Liver (tissue), 9 donors: ENCODE data around the gene GLRX. TPM values are rescaled to one million over a fixed set of nuclear protein-coding genes. Genes with fewer than 3 reads are reported as not detected.

Source experiments
- DNase-seq: peaks from one replicate; pipeline ENCODE4 v3.0.0-alpha.2; 2017; ENCODE audit warnings: low spot score
- H3K27ac ChIP-seq, 2 donors: one replicate each; pipeline ENCODE4 v1.7.0; 2013; ENCODE audit warnings: inconsistent platforms in 2 of 2, low read length in 2 of 2, control low read depth in 1 of 2, low read depth in 1 of 2, mild to moderate bottlenecking in 1 of 2
- H3K27me3 ChIP-seq, 4 donors: one replicate each; pipeline versions ENCODE4 v1.6.1 to v1.7.0; 2013; ENCODE audit warnings: low read length in 3 of 4, inconsistent platforms in 1 of 4, mild to moderate bottlenecking in 1 of 4, moderate library complexity in 1 of 4; ENCODE audit not compliant: control insufficient read depth in 4 of 4, insufficient read depth in 4 of 4
- H3K36me3 ChIP-seq, 4 donors: one replicate each; pipeline versions ENCODE4 v1.6.1 to v1.7.0; 2013; ENCODE audit warnings: low read length in 3 of 4, mild to moderate bottlenecking in 3 of 4, low read depth in 1 of 4, moderate library complexity in 1 of 4; ENCODE audit not compliant: control insufficient read depth in 4 of 4, insufficient read depth in 3 of 4
- H3K4me1 ChIP-seq, 4 donors: one replicate each; pipeline versions ENCODE4 v1.6.1 to v1.7.0; 2013; ENCODE audit warnings: low read length in 3 of 4, mild to moderate bottlenecking in 3 of 4, moderate library complexity in 1 of 4; ENCODE audit not compliant: control insufficient read depth in 4 of 4, insufficient read depth in 4 of 4
- H3K4me3 ChIP-seq, 3 donors: one replicate each; pipeline versions ENCODE4 v1.6.1 to v1.7.0; 2013; ENCODE audit warnings: low read length in 3 of 3, control low read depth in 1 of 3, low read depth in 1 of 3, mild to moderate bottlenecking in 1 of 3
- H3K9ac ChIP-seq, 2 donors: one replicate each; pipeline ENCODE4 v1.7.0; 2013; ENCODE audit warnings: low read length in 2 of 2, mild to moderate bottlenecking in 2 of 2, moderate library complexity in 2 of 2, control low read depth in 1 of 2, low read depth in 1 of 2
- H3K9me3 ChIP-seq, 4 donors: one replicate each; pipeline versions ENCODE4 v1.6.1 to v1.7.0; 2013; ENCODE audit warnings: low read length in 3 of 4; ENCODE audit not compliant: control insufficient read depth in 4 of 4
- EGR1 ChIP-seq, 2 donors: IDR thresholded peaks; 2 replicates each; pipeline ENCODE4 v1.6.1; 2016 to 2018; ENCODE audit warnings: antibody characterized with exemption in 2 of 2, low read depth in 2 of 2
- FOXA1 ChIP-seq: IDR thresholded peaks from 2 replicates; pipeline ENCODE4 v1.6.1; 2016; ENCODE audit warnings: antibody characterized with exemption
- FOXA2 ChIP-seq: IDR thresholded peaks from 2 replicates; pipeline ENCODE4 v1.6.1; 2016; ENCODE audit warnings: antibody characterized with exemption
- GABPA ChIP-seq, 2 donors: IDR thresholded peaks in 1 of 2; conservative IDR thresholded peaks in 1 of 2; 2 replicates each; pipeline ENCODE4 v1.6.1; 2016; ENCODE audit warnings: antibody characterized with exemption in 2 of 2, mild to moderate bottlenecking in 1 of 2, moderate library complexity in 1 of 2
- HNF4A ChIP-seq, 2 donors: conservative IDR thresholded peaks; 2 replicates each; pipeline ENCODE4 v1.6.1; 2016; ENCODE audit warnings: antibody characterized with exemption in 2 of 2, mild to moderate bottlenecking in 2 of 2
- HNF4G ChIP-seq: IDR thresholded peaks from 2 replicates; pipeline ENCODE4 v1.6.1; 2016; ENCODE audit warnings: antibody characterized with exemption
- JUND ChIP-seq, 2 donors: IDR thresholded peaks; 2 replicates each; pipeline ENCODE4 v1.6.1; 2016; ENCODE audit warnings: antibody characterized with exemption in 2 of 2
- NR2F2 ChIP-seq: IDR thresholded peaks from 2 replicates; pipeline ENCODE4 v1.6.1; 2016; ENCODE audit warnings: antibody characterized with exemption
- RXRA ChIP-seq, 2 donors: IDR thresholded peaks; 2 replicates each; pipeline ENCODE4 v1.6.1; 2017 to 2018; ENCODE audit warnings: antibody characterized with exemption in 2 of 2, mild to moderate bottlenecking in 1 of 2
- SP1 ChIP-seq: IDR thresholded peaks from 2 replicates; pipeline ENCODE4 v1.6.1; 2018; ENCODE audit warnings: antibody characterized with exemption, mild to moderate bottlenecking
- TAF1 ChIP-seq: conservative IDR thresholded peaks from 2 replicates; pipeline ENCODE4 v1.6.1; 2016; ENCODE audit warnings: antibody characterized with exemption, mild to moderate bottlenecking
- YY1 ChIP-seq: IDR thresholded peaks from 2 replicates; pipeline ENCODE4 v1.6.1; 2016; ENCODE audit warnings: antibody characterized with exemption, mild to moderate bottlenecking
- WGBS: extraction: QIAGEN DNeasy Blood & Tissue Kit; methylation state at CpG from one replicate; pipeline ENCODE4 v1.1.7; 2013; 5-methylcytosine and 5-hydroxymethylcytosine counted together
- polyA plus RNA-seq, 2 donors: library from polyadenylated mRNA; stranded (reverse) in 1 of 2; unstranded in 1 of 2; fragments of 200-250 nt in 1 of 2; fragments of >200 nt in 1 of 2; fragmentation: Nextera tagmentation in 1 of 2; extraction: Ambion mirVana in 1 of 2; gene quantifications; one replicate each; pipeline versions ENCODE4 v1.2.1 to v1.2.3, GENCODE V29; 2013 to 2015
- total RNA-seq, 2 donors: library from RNA; depleted of rRNA; stranded (reverse); fragments of >200 nt; gene quantifications; one replicate each; pipeline ENCODE4 v1.2.3, GENCODE V29; 2014
- TF ChIP-seq, protein P1 (sequence below): IDR thresholded peaks from 2 replicates; pipeline ENCODE4 v1.6.1; 2016; ENCODE audit warnings: antibody characterized with exemption
- TF ChIP-seq, protein P2 (sequence below): fragments of 150-350 bp; IDR thresholded peaks from 2 replicates; pipeline ENCODE4 v1.5.1; 2017; ENCODE audit warnings: improper control_type of control experiment, low read depth, low read length; ENCODE audit not compliant: missing input control
- TF ChIP-seq, protein P3 (sequence below): IDR thresholded peaks from 2 replicates; pipeline ENCODE4 v1.6.1; 2016; ENCODE audit warnings: antibody characterized with exemption
- TF ChIP-seq, protein P4 (sequence below): IDR thresholded peaks from 2 replicates; pipeline ENCODE4 v1.6.1; 2016; ENCODE audit warnings: antibody characterized with exemption, mild to moderate bottlenecking
- TF ChIP-seq, protein P5 (sequence below): IDR thresholded peaks from 2 replicates; pipeline ENCODE4 v1.6.1; 2016; ENCODE audit warnings: antibody characterized with exemption
- donor health status: healthy.
- donor health status: healthy.
- donor health status: healthy.
- donor health status: healthy.
- donor health status: healthy.

Gene GLRX
- total and polyA plus RNA-seq, 4 donors: 48.2 to 187 (median 107) TPM

DNA sequence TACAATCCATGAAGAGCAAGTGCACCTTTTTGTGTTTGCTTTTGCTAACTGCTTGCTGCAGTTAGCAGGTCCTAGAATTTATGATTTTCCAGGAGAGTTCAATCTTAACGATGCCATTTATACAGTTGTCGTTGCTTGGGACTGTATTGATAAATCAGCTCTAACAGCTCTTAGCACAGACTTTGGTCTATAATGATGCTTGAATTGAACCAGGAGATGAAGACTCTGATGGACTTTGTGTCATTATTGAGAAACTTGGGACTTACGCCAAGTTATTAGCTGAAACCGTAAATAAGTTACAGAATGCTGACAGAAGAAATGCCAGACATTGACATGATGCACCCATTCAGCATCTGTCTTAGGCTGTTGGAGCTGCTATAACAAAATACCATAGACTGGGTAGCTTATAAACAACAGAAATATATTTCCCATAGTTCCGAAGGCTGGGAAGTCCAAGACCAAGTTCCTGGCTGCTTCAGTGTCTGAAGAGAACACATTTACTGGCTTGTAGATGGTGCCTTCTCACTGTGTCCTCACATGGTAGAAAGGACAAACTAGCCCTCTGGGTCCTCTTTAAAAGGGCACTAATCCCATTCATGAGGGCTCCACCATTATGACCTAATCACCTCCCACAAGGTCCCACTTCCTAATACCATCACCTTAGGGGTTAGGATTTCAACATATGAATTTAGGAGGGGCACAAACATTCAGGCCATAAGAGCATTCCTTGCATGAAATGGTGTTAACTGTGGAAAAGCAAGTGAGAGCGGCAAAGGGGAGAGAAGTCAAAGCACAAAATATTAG, 17.6 kb downstream of the GLRX start:
- Histone ChIP-seq H3K36me3 (no peaks in the 10 kb centered on the region), H3K27ac (peak overlapping the region in 1 of 2 donors; percentile 91), H3K9ac (no peak overlapping the region), H3K27me3 (no peaks in the 10 kb centered on the region), H3K4me3 (no peak overlapping the region), H3K9me3 (no peaks in the 10 kb centered on the region), H3K4me1 (peaks cover 14 to 54% (median 47%) of the 10 kb centered on the region in 4 donors)
- TF ChIP-seq HNF4A (conservative IDR thresholded peaks at IDR 0.05) (peak; percentile 59 to 90), RXRA (IDR thresholded peaks at IDR 0.05) (peak in 1 of 2 donors; percentile 6), FOXA1 (no peak), GABPA (IDR thresholded peaks at IDR 0.05 in 1 of 2, conservative IDR thresholded peaks at IDR 0.05 in 1 of 2) (no peak), HNF4G (peak; percentile 64), YY1 (no peak), FOXA2 (no peak), SP1 (peak; percentile 45), NR2F2 (no peak)
- TF ChIP-seq, protein P1, sequence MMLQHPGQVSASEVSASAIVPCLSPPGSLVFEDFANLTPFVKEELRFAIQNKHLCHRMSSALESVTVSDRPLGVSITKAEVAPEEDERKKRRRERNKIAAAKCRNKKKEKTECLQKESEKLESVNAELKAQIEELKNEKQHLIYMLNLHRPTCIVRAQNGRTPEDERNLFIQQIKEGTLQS: no peak
- TF ChIP-seq, protein P2, sequence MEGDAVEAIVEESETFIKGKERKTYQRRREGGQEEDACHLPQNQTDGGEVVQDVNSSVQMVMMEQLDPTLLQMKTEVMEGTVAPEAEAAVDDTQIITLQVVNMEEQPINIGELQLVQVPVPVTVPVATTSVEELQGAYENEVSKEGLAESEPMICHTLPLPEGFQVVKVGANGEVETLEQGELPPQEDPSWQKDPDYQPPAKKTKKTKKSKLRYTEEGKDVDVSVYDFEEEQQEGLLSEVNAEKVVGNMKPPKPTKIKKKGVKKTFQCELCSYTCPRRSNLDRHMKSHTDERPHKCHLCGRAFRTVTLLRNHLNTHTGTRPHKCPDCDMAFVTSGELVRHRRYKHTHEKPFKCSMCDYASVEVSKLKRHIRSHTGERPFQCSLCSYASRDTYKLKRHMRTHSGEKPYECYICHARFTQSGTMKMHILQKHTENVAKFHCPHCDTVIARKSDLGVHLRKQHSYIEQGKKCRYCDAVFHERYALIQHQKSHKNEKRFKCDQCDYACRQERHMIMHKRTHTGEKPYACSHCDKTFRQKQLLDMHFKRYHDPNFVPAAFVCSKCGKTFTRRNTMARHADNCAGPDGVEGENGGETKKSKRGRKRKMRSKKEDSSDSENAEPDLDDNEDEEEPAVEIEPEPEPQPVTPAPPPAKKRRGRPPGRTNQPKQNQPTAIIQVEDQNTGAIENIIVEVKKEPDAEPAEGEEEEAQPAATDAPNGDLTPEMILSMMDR: no peak
- TF ChIP-seq, protein P3, sequence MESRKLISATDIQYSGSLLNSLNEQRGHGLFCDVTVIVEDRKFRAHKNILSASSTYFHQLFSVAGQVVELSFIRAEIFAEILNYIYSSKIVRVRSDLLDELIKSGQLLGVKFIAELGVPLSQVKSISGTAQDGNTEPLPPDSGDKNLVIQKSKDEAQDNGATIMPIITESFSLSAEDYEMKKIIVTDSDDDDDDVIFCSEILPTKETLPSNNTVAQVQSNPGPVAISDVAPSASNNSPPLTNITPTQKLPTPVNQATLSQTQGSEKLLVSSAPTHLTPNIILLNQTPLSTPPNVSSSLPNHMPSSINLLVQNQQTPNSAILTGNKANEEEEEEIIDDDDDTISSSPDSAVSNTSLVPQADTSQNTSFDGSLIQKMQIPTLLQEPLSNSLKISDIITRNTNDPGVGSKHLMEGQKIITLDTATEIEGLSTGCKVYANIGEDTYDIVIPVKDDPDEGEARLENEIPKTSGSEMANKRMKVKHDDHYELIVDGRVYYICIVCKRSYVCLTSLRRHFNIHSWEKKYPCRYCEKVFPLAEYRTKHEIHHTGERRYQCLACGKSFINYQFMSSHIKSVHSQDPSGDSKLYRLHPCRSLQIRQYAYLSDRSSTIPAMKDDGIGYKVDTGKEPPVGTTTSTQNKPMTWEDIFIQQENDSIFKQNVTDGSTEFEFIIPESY: no peak
- DNase-seq: no peak
- WGBS: 55% methylated on average over 6 of the region's 6 CpGs

DNA sequence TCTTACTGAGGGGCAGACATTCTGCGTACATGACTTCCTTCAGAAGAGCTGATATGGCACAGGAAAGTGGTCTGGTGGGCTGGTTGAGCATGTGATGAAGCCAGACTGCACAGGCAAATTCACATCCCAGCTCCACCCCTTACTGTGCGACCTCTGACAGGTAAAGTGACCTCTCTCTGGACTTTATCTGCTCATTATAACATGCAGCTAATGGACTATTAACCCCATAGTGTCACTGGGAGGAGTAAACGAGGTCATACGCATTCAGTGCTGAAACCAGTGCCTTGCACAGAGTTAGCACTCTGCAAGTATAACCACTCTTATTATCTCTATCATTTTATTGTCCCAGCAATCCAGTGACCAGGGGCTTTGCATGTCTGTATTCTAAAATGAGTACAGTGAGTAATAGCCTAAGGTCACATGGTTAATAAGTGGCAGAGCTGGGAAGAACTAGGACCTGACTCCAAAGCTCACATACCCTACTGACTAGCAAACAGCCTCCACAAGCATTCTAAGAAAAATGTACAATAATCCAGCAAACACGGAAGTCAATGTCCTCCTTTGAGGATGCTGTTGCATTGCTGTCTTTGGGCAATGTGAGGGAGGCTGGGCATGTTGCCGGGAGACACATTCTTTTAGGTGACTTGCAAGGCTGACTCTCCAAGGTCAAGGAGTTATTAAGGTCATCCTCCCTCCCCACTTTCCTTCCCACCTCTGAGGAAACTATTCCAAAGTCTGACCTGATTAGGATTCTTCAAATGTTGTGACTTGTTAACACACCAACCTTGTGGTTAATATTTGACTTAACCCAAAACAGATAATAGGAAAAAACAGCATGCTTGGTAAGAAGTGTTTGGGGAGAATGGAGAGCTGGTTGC, 19.0 kb downstream of the GLRX start:
- H3K9ac ChIP-seq: peak overlapping the region in 1 of 2 donors; percentile 41
- WGBS: 45% methylated on average over 6 of the region's 6 CpGs
- H3K36me3 ChIP-seq: no peaks in the 10 kb centered on the region
- TF ChIP-seq HNF4A (conservative IDR thresholded peaks at IDR 0.05): peak; percentile 77 to 87
- TF ChIP-seq, protein P1: no peak
- no peak for TF ChIP-seq YY1
- TF ChIP-seq EGR1 (IDR thresholded peaks at IDR 0.05; ENCODE audit: low read depth in 2 of 2): no peak
- TF ChIP-seq TAF1: no peak
- TF ChIP-seq SP1: peak; percentile 71
- peak in 1 of 2 donors; percentile 20 for TF ChIP-seq JUND (IDR thresholded peaks at IDR 0.05)
- peak; percentile 40 for TF ChIP-seq NR2F2
- TF ChIP-seq, protein P3: no peak
- TF ChIP-seq, protein P4, sequence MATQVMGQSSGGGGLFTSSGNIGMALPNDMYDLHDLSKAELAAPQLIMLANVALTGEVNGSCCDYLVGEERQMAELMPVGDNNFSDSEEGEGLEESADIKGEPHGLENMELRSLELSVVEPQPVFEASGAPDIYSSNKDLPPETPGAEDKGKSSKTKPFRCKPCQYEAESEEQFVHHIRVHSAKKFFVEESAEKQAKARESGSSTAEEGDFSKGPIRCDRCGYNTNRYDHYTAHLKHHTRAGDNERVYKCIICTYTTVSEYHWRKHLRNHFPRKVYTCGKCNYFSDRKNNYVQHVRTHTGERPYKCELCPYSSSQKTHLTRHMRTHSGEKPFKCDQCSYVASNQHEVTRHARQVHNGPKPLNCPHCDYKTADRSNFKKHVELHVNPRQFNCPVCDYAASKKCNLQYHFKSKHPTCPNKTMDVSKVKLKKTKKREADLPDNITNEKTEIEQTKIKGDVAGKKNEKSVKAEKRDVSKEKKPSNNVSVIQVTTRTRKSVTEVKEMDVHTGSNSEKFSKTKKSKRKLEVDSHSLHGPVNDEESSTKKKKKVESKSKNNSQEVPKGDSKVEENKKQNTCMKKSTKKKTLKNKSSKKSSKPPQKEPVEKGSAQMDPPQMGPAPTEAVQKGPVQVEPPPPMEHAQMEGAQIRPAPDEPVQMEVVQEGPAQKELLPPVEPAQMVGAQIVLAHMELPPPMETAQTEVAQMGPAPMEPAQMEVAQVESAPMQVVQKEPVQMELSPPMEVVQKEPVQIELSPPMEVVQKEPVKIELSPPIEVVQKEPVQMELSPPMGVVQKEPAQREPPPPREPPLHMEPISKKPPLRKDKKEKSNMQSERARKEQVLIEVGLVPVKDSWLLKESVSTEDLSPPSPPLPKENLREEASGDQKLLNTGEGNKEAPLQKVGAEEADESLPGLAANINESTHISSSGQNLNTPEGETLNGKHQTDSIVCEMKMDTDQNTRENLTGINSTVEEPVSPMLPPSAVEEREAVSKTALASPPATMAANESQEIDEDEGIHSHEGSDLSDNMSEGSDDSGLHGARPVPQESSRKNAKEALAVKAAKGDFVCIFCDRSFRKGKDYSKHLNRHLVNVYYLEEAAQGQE: peak; percentile 18
- TF ChIP-seq RXRA (IDR thresholded peaks at IDR 0.05): peak; percentile 60 to 81
- TF ChIP-seq HNF4G: peak; percentile 50
- TF ChIP-seq, protein P5, sequence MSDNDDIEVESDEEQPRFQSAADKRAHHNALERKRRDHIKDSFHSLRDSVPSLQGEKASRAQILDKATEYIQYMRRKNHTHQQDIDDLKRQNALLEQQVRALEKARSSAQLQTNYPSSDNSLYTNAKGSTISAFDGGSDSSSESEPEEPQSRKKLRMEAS: peak; percentile 20
- no peak overlapping the region for H3K4me3 ChIP-seq
- no peaks in the 10 kb centered on the region for H3K27me3 ChIP-seq
- peak overlapping the region; percentile 86 to 91 for H3K27ac ChIP-seq
- H3K9me3 ChIP-seq: no peaks in the 10 kb centered on the region
- H3K4me1 ChIP-seq: peaks cover 7 to 44% (median 38%) of the 10 kb centered on the region in 4 donors
- DNase-seq: no peak
